Mesodermal cell (in vitro differentiated cells): ENCODE data around the gene ST14.
"Not testable (repeated sequence)": the region's sequence is repeated elsewhere in the genome, so short reads cannot be mapped to it uniquely, and the experiment has no call there.

Source experiments
- H3K27ac ChIP-seq: 2 replicates; pipeline ENCODE4 v1.7.0; 2013; ENCODE audit warnings: mild to moderate bottlenecking, low read depth, low read length, moderate library complexity; ENCODE audit not compliant: severe bottlenecking
- H3K36me3 ChIP-seq: 2 replicates; pipeline ENCODE4 v1.7.1; 2013; ENCODE audit warnings: mild to moderate bottlenecking, low read length, moderate library complexity; ENCODE audit not compliant: control insufficient read depth, insufficient read depth
- H3K4me1 ChIP-seq: one replicate; pipeline ENCODE4 v1.7.1; 2013; ENCODE audit warnings: mild to moderate bottlenecking, low read length; ENCODE audit not compliant: insufficient read depth, control insufficient read depth, poor library complexity, severe bottlenecking
- H3K4me3 ChIP-seq: 2 replicates; pipeline ENCODE4 v1.7.0; 2013; ENCODE audit warnings: low read length, control low read depth, mild to moderate bottlenecking; ENCODE audit not compliant: insufficient read depth, poor library complexity, severe bottlenecking; ENCODE audit errors: extremely low read depth
- H3K9me3 ChIP-seq: 2 replicates; pipeline ENCODE4 v1.7.1; 2013; ENCODE audit warnings: mild to moderate bottlenecking, low read length, moderate library complexity; ENCODE audit not compliant: control insufficient read depth
- WGBS, 2 experiments: methylation state at CpG; one replicate each; pipeline ENCODE4 v1.1.5; 2013; ENCODE audit warnings: missing lambda C conversion rate in 2 of 2; ENCODE audit not compliant: insufficient coverage in 2 of 2; 5-methylcytosine and 5-hydroxymethylcytosine counted together

The ST14 gene

GRCh38 chr11:130165601-130166456, 6.2 kb downstream of the ST14 start:
- Histone ChIP-seq H3K9me3 (no peaks in the 10 kb centered on the region), H3K4me3 (no peak overlapping the region), H3K27ac (no peak overlapping the region), H3K4me1 (no peaks in the 10 kb centered on the region), H3K36me3 (no peaks in the 10 kb centered on the region)
- 70 to 92% methylated on average over 3 to 4 of the region's 9 CpGs for WGBS, 2 experiments

GRCh38 chr11:130166457-130166784, 6.8 kb downstream of the ST14 start:
- Histone ChIP-seq H3K4me1 (no peaks in the 10 kb centered on the region), H3K36me3 (no peaks in the 10 kb centered on the region), H3K4me3 (no peak overlapping the region), H3K9me3 (no peaks in the 10 kb centered on the region), H3K27ac (no peak overlapping the region)
- 90 to 100% methylated on average over 1 to 3 of the region's 4 CpGs for WGBS, 2 experiments

- H3K4me3 ChIP-seq, result no peak overlapping the region
- no peaks in the 10 kb centered on the region for H3K36me3 ChIP-seq
- no peak overlapping the region for H3K27ac ChIP-seq
- WGBS, 2 experiments, result no CpG with 5 or more reads among the region's 3 CpGs
- no peaks in the 10 kb centered on the region for H3K9me3 ChIP-seq
- no peaks in the 10 kb centered on the region for H3K4me1 ChIP-seq
Measured at GRCh38 chr11:130167146-130167545, 7.6 kb downstream of the ST14 start.

GRCh38 chr11:130168105-130168504, 8.5 kb downstream of the ST14 start:
- Histone ChIP-seq H3K9me3 (no peaks in the 10 kb centered on the region), H3K4me1 (no peaks in the 10 kb centered on the region), H3K36me3 (no peaks in the 10 kb centered on the region), H3K4me3 (no peak overlapping the region), H3K27ac (no peak overlapping the region)
- WGBS, 2 experiments, result 90 to 93% methylated on average over 5 of the region's 7 CpGs

GRCh38 chr11:130170345-130170744, 10.8 kb downstream of the ST14 start:
- WGBS, 2 experiments, result 68 to 74% methylated on average over 8 of the region's 8 CpGs
- no peaks in the 10 kb centered on the region for H3K36me3 ChIP-seq
- H3K4me3 ChIP-seq, result no peak overlapping the region
- no peaks in the 10 kb centered on the region for H3K4me1 ChIP-seq
- no peak overlapping the region for H3K27ac ChIP-seq
- no peaks in the 10 kb centered on the region for H3K9me3 ChIP-seq

- Histone ChIP-seq H3K36me3 (no peaks in the 10 kb centered on the region), H3K4me1 (no peaks in the 10 kb centered on the region), H3K4me3 (no peak overlapping the region), H3K27ac (no peak overlapping the region), H3K9me3 (no peaks in the 10 kb centered on the region)
- 80 to 87% methylated on average over 3 of the region's 5 CpGs for WGBS, 2 experiments
Measured at GRCh38 chr11:130171534-130171933, 12.0 kb downstream of the ST14 start.

- not testable (repeated sequence) for H3K4me3 ChIP-seq, H3K27ac ChIP-seq, H3K9me3 ChIP-seq, H3K4me1 ChIP-seq, H3K36me3 ChIP-seq
- 80% methylated on average over 1 of the region's 3 CpGs; no CpG with 5 or more reads in 1 of the 2 experiments for WGBS, 2 experiments
Measured at GRCh38 chr11:130172001-130172400, 12.4 kb downstream of the ST14 start.

- Histone ChIP-seq H3K36me3 (no peaks in the 10 kb centered on the region), H3K9me3 (no peaks in the 10 kb centered on the region), H3K4me3 (no peak overlapping the region), H3K4me1 (no peaks in the 10 kb centered on the region), H3K27ac (no peak overlapping the region)
- 94 to 100% methylated on average over 3 to 4 of the region's 4 CpGs for WGBS, 2 experiments
Measured at GRCh38 chr11:130174642-130175041, 15.1 kb downstream of the ST14 start.

- no peaks in the 10 kb centered on the region for H3K9me3 ChIP-seq
- WGBS, 2 experiments, result 87 to 92% methylated on average over 3 to 4 of the region's 5 CpGs
- H3K4me1 ChIP-seq, result no peaks in the 10 kb centered on the region
- no peak overlapping the region for H3K27ac ChIP-seq
- no peaks in the 10 kb centered on the region for H3K36me3 ChIP-seq
- no peak overlapping the region for H3K4me3 ChIP-seq
Measured at GRCh38 chr11:130175898-130176297, 16.3 kb downstream of the ST14 start.

GRCh38 chr11:130177782-130178181, 18.2 kb downstream of the ST14 start:
- WGBS, 2 experiments, result 96 to 97% methylated on average over 8 to 9 of the region's 10 CpGs
- no peaks in the 10 kb centered on the region for H3K36me3 ChIP-seq
- H3K4me1 ChIP-seq, result no peaks in the 10 kb centered on the region
- no peak overlapping the region for H3K4me3 ChIP-seq
- H3K9me3 ChIP-seq, result no peaks in the 10 kb centered on the region
- no peak overlapping the region for H3K27ac ChIP-seq
